T-helper 2 cell (primary cell): ENCODE data around the gene PRSS48.
"Not testable (repeated sequence)": the region's sequence is repeated elsewhere in the genome, so short reads cannot be mapped to it uniquely, and the experiment has no call there.

Experiments used
- DNase-seq, 5 experiments: peaks; one replicate each; pipeline versions ENCODE4 v3.0.0 to v3.0.0-alpha.2; 2012 to 2022

The PRSS48 gene

DNA sequence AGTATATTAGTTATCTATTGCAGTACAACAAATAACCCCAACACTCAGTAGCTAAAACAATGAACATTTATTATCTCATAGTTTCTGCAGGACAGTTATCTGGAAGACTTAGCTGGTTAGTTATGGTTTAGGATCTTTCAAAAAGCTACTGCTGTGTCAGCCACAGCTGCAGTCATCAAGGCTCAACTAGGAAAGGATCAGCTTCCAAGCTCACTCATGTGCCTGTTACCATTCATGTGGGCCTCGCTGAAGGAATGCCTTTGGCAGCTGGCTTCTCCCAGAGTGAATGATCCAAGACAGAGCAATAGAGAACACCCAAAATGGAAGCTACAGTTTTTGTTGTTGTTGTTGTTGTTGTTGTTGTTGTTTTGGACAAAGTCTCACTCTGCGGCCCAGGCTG lies 13.5 kb upstream of the PRSS48 start:
- DNase-seq, result no peak

DNA sequence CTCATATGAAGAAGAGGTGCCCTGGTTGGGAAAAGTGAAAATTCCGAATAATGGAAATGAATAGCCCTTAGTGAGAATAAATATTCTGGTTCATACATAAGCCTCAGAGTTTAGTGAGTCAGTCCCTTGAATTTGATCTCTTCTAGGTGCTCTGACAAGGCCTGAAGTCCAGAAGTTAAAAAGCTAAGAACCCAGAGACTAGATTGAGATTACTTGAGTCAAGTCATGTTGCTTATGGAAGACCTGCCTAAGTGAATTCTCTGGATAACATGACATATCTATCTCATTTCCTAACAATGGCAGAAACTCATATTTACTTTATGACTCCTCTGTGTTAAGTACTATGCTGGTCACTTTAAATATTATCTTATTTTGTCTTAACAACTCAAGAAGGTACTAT lies 10.5 kb upstream of the PRSS48 start:
- DNase-seq, result no peak

DNA sequence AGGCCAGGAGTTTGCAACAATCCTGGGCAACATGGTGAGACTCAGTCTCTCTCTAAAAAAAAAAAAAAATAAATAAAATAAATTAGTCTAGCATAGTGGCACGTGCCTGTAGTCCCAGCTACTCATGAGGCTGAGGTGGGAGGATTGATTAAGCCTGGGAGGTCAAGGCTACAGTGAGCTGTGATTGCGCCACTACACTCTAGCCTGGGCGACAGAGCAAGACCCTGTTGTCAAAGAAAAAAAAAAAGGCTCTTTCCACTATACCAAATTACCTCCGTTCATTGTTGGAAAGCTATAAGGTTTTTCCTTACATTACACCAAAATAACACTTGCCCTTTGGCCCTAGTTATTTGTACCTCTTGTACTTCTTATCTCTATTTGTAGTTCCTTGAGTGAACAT lies 9.9 kb upstream of the PRSS48 start:
- no peak for DNase-seq

DNA sequence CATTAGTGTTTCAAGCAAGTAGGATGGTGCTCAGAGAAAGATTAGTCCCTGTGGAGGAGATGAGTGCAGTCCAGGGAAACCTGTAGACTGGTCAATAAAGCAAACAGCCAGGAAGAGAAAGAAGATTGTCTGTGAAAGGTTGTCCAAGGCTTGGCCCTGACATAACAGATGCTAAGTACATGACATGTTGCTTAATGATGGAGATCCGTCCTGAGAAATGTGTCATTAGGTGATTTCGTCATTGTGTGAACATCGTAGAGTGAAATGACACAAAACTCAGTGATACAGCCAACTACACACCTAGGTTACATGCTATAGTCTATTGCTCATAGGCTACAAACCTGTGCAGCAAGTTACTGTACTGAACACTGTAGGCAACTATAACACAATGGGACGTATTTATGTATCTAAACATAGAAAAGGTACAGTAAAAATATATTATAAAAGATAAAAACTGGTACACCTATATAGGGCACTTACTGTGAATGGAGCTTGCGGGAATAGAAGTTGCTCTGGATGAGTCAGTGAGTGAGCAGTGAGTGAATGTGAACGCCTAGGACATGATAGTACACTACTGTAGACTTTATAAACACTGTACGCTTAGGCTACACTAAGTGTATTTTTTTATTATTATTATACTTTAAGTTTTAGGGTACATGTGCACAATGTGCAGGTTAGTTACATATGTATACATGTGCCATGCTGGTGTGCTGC lies 9.0 kb upstream of the PRSS48 start:
- no peak for DNase-seq

DNA sequence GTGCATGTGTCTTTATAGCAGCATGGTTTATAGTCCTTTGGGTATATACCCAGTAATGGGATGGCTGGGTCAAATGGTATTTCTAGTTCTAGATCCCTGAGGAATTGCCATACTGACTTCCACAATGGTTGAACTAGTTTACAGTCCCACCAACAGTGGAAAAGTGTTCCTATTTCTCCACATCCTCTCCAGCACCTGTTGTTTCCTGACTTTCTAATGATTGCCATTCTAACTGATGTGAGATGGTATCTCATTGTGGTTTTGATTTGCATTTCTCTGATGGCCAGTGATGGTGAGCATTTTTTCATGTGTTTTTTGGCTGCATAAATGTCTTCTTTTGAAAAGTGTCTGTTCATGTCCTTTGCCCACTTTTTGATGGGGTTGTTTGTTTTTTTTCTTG lies 8.1 kb upstream of the PRSS48 start:
- DNase-seq, result not testable (repeated sequence)

DNA sequence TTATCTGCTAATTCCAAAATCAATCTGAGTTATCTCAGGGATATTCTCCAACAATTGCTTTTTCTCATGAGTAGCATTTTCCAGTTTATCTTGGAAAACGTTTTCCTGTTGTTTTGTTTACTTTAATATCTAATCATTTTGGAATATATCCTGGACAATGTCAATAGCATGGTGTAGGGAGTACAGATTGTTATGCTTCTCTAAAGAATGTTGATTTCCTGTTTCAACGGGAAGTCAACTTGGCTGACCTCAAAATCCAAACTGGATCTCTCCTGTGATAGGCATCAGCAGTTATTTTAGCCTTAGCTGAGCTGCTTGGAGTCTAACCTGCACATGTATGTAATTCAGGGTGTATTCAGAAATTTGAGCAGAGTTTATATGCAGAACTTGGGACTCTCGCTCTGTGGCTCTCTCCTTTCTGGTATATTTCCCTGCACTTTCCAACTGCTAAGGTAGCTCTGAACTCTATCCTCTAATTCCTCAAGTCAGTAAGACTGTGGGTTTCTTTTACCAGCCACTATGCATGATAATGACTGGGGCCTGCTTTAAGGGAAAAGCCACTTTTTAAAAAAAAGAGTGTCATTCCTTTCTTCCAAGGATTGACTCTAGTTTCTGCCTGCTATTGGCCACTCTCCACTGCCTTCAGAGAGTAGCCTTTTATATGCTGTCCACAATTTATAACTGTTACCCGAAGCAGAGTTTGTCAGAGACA lies 7.7 kb downstream of the PRSS48 start:
- DNase-seq, result no peak

DNA sequence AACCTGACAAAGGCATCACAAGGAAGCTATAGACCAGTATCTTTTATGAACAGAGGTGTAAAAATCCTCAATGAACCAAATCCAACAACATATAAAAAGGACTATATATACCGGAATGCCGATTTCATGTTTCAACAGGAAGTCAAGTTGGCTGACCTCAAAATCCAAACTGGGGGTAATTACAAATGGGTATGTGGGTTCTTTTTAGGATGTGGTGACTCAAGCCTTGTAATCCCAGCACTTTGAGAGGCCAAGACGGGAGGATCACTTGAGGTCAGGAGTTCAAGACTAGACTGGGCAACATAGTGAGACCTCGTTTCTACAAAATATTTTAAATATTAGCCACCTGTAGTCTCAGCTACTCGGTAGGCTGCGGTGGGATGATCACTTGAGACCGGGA lies 10.4 kb downstream of the PRSS48 start:
- no peak for DNase-seq

DNA sequence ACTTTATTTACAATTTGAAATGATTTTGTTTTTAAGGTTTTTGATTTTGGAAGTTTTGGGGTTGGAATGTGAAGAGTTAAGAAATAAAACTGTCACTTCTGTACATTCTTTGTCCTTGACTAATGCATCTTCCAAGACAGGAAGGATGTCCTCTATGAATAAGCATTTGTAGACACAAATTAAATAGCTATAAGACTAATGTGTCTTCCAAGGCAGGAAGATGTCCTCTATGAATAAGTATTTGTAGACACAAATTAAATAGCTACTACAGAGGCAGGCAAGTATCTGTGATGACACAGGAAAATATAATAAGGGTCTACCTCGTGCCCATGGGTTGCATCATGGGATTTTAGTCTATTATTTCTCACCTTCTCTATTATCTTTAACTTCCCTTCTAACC lies 14.5 kb downstream of the PRSS48 start:
- DNase-seq, result no peak

DNA sequence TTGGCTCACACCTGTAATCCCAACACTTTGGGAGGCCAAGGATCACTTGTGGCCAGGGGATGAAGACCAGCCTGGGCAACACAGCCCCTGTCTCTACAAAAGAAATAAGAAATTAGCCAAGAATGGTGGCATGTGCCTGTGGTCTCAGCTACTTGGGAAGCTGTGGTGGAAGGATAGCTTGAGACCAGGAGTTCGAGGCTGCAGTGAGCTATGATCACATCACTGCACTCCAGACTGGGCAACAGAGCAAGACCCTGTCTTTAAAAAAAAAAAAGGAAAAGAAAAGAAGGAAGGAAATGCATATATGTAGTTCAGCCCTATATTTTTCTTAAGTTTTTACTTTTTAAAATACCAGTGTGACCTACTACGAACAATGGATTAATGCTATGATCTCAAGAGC lies 15.1 kb downstream of the PRSS48 start:
- DNase-seq, result no peak

DNA sequence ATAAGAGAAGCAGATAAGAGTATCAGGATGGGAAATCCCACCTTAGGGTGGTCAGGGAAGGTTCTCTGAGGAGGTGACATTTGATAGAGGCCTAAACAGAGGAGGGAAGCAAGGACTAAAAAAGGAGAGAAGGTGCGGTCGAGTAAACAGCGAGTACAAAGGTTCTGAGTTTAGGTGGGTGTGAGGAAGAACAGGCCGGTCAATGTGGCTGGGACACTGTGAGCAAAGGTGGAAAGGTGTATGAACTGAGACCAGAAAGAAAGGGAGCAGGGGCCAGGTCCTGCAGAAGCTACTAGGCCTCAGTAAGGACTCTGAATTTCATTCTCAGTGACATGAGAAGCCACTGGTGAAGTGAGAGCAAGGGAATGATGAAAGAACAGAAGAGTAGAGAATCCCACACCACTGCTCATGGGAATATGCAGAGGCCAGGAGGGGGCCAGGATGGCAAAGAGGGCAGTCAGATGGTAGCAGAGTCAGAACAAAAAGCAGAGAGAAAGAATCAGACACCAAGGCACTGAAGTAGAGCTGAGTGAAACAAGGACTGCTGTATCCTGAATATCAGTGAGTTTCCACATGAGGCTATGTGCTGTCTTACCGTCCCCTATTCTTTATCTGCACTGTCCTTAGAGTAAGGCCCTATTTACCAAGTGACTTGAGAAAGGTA lies 18.0 kb downstream of the PRSS48 start:
- DNase-seq, result no peak

DNA sequence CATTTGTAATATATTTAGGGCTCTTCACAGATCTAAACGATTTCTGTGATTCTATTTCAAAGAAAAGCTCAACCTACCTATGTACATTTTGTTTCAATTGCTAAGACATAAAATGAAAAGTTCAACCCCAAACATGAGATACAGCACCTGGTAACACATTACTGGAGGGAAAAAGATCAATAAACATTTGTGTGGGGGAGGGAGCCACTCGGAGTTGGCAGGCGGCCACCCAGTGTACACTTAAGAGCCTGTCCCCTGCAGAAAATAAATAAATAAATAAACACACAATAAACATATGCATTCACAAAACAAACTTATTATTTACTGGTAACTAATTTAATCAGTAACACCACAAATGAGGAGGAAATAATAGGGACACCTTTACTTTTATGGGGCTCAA lies 19.3 kb downstream of the PRSS48 start:
- DNase-seq, result no peak

DNA sequence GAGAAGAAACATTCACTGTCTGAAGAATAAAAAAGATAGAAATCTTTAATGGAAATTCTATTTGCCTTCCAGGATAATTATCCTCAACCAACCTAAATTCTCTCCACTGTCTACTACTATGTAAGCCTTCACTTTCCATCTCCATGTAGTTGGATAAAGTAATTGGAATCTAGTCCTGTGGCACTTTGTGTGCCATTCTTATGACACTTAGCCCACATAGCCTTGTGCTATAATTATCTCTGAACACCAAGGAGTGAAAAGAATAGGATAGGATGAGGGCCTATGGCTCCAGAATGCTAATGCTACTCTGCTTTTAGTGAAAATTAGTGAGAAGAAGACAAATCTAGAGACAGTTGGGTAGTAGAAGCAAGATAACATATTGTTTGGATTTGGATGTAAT lies 20.2 kb downstream of the PRSS48 start:
- DNase-seq, result no peak

DNA sequence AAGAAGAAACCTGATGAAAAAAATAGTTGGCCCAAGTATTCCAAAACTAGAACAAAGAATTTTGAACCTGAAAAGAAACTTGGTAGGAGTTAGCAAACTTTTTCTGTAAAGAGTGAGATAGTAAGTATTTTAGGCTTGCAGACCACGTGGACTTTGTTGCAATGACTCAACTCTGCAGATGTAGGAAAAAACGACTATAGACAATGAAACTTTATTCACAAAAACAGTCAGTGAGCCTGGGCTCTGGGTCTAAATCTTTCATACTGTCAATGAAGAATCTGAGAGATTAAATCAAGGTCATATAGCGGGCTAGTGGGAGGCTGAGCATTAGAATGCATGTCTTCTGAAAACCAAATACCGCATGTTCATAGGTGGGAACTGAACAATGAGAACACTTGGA lies 25.5 kb downstream of the PRSS48 start:
- no peak for DNase-seq

DNA sequence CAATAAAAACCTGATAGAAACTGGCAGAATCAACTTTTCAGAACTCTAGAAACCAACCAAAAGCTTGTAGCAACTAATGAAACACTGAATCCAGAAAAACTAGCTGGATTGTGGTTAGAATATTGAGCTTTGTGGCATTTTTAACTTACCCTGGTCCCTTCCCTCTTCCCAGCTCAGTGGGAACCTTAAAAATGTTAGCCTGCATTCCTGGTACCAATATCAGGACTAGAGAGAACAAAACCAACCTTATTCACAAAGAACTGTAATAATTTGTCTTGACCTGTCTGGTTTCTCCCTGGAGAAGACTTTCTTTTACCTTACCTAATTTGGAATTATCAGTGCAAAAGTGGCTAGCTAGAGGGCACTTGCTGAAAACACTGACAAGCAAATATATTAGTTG lies 27.3 kb downstream of the PRSS48 start:
- no peak for DNase-seq

DNA sequence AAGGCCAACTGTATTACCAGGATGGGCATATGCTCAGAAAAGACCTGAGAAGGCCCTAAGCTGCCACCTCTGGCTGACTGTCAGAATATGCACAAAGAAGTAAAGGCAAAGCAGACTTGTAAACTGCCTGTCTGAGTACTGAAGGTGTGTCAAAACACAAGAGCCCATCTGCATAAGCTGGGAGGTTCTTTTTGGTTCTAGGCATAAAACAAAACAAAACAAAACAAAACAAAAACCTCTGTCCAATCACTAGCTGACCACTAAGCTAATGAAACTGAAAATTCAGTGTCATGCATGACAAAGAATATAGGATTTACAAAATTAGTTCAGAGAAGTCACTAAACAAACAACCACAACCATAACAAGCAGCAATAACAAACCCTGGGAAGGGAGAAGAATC lies 27.8 kb downstream of the PRSS48 start:
- DNase-seq, result no peak

DNA sequence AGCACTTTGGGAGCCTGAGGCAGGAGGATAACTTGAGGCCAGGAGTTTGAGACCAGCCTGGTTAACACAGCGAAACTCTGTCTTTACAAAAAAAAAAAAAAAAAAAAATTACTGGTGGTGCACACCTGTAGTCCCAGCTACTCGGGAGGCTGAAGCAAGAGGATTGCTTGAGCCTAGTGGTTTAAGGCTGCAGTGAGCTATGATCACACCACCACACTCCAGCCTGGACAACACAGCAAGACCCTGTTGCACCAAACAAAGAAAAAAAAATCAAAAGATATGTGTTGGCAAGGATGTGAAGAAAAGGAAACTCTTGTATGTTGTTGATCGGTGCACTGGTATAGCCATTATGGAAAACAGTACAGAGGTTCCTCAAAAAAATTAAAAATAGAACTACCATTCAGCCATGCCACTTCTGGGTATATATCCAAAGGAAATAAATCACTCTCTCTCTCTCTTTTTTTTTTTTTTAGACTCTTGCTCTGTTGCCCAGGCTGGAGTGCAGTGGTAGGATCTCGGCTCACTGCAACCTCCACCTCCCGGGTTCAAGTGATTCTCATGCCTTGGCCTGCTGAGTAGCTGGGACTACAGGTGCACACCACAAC lies 33.3 kb downstream of the PRSS48 start:
- no peak for DNase-seq

DNA sequence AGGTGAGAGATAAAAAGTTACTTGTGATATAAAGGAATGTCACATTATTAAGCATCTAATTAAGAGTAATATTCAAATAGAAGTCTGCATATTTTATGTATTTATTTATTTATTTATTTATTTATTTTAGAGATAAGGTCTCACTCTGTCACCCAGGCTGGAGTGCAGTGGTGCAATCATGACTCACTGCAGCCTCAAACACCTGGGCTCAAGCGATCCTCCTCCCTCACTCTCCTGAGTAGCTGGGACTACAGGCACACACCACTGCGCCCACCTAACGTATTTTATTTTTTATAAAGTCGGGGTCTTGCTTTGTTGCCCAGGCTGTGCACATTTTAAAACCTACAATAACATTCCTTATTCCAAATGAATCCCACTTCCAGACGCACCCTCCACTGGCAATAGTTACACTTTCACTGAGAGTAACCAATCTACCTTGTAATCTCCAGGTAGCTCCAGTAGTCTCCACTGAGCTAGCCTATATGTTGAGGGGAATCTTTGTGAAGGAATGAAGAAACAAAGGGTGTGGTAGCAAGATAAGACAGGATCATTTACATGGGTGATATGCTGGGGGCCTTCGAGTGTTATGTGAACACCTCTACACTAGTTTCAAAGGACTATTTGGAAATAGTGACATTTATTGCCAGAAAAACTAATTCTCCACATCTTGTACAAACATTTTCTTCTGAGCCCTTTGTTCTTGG lies 36.5 kb downstream of the PRSS48 start:
- no peak for DNase-seq

DNA sequence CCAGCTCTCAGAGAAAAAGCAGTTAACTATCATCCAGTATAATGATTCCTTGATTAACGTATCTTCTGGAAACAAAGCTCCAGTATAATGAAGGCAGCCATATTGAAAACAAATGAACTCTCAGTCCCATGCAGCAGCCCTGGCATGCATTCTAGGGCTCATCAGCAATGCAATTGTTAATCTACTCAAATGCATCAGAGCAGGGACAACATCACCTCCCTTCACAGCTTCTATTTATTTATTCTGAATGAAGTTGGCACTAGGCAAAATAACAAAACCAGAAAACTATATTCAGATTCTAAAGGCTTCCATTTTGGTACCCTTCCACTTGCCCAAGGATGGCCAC lies 37.0 kb downstream of the PRSS48 start:
- no peak for DNase-seq

DNA sequence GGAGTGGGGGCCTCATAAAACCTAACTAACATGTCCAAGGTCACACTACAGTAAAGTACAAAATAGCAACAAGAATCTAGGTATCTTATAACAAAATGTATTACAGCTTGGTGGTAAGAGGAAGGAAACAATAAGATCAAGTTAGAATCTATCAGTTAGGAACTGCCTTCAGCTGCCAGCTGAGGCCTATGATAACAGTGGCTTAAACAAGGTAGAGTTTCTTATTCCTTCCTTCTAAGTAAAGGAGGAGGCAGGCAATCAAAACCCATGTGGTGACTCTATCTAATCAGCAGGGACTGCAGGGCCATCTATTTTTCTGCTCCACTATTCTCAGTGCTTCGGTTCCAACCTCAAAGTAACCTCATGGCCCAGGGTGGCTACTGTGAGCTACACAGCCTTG lies 37.5 kb downstream of the PRSS48 start:
- no peak for DNase-seq

DNA sequence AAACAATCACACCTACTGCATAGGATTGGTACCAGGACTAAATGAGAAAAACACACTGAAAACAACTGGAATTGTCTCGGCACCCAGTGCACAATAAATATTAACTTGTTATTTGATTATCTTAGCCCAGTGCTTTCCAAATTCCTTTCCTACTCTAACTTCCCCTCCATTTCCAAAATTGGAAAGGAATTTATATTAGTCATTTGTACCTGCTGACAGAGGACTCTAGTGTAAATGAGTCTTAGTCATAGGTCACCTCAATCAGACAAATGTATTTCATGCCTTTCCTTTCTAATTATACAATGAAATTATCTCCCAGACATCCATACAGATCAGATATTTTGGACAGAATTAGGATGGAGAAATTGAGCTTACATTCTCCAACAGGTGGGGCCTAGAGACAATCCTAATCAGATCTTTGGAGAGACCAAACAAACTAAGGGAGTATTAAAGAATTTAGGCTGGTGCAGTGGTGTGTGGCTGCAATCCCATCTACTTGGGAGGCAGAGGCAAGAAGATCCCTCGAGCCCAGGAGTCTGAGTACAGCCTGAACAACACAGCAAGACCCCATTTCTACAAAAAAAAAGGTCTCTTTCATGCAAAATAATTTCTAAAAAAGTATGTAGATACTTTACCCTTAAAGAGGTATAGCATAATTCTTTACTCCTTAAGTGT lies 38.4 kb downstream of the PRSS48 start:
- DNase-seq, result no peak

DNA sequence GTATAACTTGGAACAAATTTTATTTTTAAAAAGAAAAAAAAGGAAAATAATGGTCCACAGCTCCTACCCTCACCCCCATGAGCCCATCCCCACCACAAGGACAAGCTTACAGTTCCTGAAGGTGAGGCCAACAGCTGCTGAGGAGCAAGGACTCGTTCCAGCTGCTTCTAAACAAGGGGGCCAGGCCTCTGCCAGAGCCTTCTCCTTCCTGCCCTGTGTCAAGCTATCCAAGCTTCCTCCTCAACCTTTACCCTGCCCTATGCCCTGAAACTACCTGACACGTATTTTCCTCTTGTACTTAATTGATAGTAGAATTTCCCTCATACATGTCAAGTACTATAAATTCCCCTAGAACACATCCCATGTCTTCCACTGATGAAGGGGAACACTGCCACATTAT lies 39.7 kb downstream of the PRSS48 start:
- DNase-seq, result no peak

DNA sequence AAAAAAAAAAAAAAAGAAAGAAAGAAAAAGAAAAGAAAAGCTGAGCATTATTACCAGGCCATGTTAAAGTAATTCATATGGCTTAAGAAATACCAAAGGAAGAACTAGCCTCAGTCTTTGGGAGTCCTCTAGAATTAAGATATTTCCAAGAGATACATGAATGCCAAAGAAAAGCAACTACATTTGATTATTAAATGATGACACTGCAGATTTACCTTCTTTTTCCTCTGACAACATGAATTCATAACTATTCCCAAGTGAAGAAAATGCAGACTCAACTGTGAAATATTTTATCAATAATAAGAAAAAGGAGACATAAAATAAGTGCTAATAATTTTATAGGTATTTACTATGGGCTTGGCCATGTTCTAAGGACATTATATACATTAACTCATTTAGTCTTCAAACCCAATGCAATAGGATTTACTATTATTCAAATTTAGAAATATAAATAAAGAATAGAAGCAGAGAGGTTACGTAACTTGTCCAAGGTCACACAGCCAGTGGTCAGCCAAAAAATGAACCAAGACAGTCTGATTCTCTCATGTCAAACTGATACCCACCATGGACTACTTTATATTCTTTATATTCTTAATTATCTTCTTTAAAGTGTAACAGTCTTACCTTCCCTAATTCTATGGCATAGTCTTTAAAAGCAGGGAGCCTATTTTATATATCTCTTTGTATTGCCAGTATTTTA lies 41.5 kb downstream of the PRSS48 start:
- DNase-seq, result no peak
